K562 (cell line): ENCODE measurements around the gene FTO. TPM values are rescaled to one million over a fixed set of nuclear protein-coding genes. Genes with fewer than 3 reads are reported as not detected.

ENCODE experiments used
- ATAC-seq: fragments of 200-7000 bp; cut with Tn5 transposase; 3 replicates; pipeline ENCODE4 v1.9.1; 2020; ENCODE audit warnings: moderate library complexity
- BruUV-seq: library from RNA; stranded (reverse); fragments of 400-500 nt; replicated peaks from 2 replicates; lab custom pipeline; 2021; lab: Mats Ljungman, UMichigan
- CTCF ChIA-PET: fragments of 300-600 bp; formaldehyde crosslinking; extraction: SDS; loops from one replicate; lab custom pipeline; 2021; ENCODE audit warnings: low intra/inter-chr PET ratio; lab: Yijun Ruan, JAX
- POLR2A ChIA-PET: fragments of 300-600, 350-650 bp; sonication (Branson Sonifier 250); formaldehyde crosslinking; extraction: SDS; loops from one replicate; lab custom pipeline; 2021; ENCODE audit warnings: antibody characterized with exemption, inconsistent platforms; lab: Yijun Ruan, JAX
- DNase-seq, 4 experiments: peaks; one replicate each; pipeline versions ENCODE4 v3.0.0 to v3.0.0-alpha.2; 2011 to 2018; ENCODE audit warnings: low spot score in 3 of 4, mixed read lengths in 3 of 4; ENCODE audit errors: extremely low read depth in 1 of 4
- FAIRE-seq: peaks from 2 replicates; lab custom pipeline; 2011; peaks lifted over from hg19 to GRCh38; lab: Jason Lieb, UNC
- H2AFZ ChIP-seq: 2 replicates; pipeline ENCODE4 v1.6.0; 2011; ENCODE audit warnings: low read depth, low read length, control low read depth, inconsistent platforms
- H3K27ac ChIP-seq: fragments of 200-600 bp; 3 replicates; pipeline ENCODE4 v1.8.0; 2011; ENCODE audit warnings: low read depth, mild to moderate bottlenecking, control low read depth, inconsistent platforms, low read length, moderate library complexity, mixed read lengths; ENCODE audit errors: extremely low read depth
- H3K27me3 ChIP-seq, 2 experiments: fragments of 300-600 bp in 1 of 2; 2 replicates in 1 of 2; 3 replicates in 1 of 2; pipeline versions ENCODE4 v1.6.0 to v1.8.0; 2011; ENCODE audit warnings: inconsistent platforms in 2 of 2, low read length in 2 of 2, mild to moderate bottlenecking in 1 of 2, mixed read lengths in 1 of 2, moderate library complexity in 1 of 2; ENCODE audit not compliant: control insufficient read depth in 2 of 2, insufficient read depth in 2 of 2
- H3K36me3 ChIP-seq: fragments of 300-600 bp; 3 replicates; pipeline ENCODE4 v1.8.0; 2011; ENCODE audit warnings: mild to moderate bottlenecking, low read length, inconsistent platforms; ENCODE audit not compliant: control insufficient read depth, insufficient read depth
- H3K4me1 ChIP-seq, 2 experiments: fragments of 200-600 bp in 1 of 2; replicated peaks in 1 of 2; 2 replicates in 1 of 2; 3 replicates in 1 of 2; pipeline versions ENCODE4 v1.5.1 to v1.8.0; 2011; ENCODE audit warnings: inconsistent platforms in 2 of 2, low read length in 2 of 2, mild to moderate bottlenecking in 1 of 2, mixed read lengths in 1 of 2, moderate library complexity in 1 of 2; ENCODE audit not compliant: control insufficient read depth in 2 of 2, insufficient read depth in 2 of 2
- H3K4me2 ChIP-seq: 2 replicates; pipeline ENCODE4 v1.6.1; 2011; ENCODE audit warnings: low read length, control low read depth, inconsistent platforms, mixed read lengths; ENCODE audit not compliant: insufficient read depth
- H3K4me3 ChIP-seq: fragments of 200-600 bp; sonication (generic), shearing (Covaris generic); 2 replicates; pipeline ENCODE4 v1.5.1; 2016; ENCODE audit warnings: control low read depth, inconsistent platforms
- H3K79me2 ChIP-seq: fragments of 200-600 bp; 3 replicates; pipeline ENCODE4 v1.8.0; 2011; ENCODE audit warnings: low read length, inconsistent platforms; ENCODE audit not compliant: control insufficient read depth, insufficient read depth
- H3K9ac ChIP-seq, 2 experiments: 2 replicates each; pipeline versions ENCODE4 v1.6.0 to v1.6.1; 2011; ENCODE audit warnings: low read depth in 2 of 2, low read length in 2 of 2, control low read depth in 1 of 2, inconsistent platforms in 1 of 2, mild to moderate bottlenecking in 1 of 2, mixed read lengths in 1 of 2; ENCODE audit not compliant: insufficient read depth in 1 of 2
- H3K9me1 ChIP-seq: one replicate; pipeline ENCODE4 v1.6.0; 2011; ENCODE audit warnings: inconsistent platforms, mild to moderate bottlenecking, low read length, moderate library complexity; ENCODE audit not compliant: control insufficient read depth, insufficient read depth
- H3K9me3 ChIP-seq: replicated peaks from 2 replicates; pipeline ENCODE4 v1.5.1; 2011; ENCODE audit warnings: low read depth, low read length, inconsistent platforms; ENCODE audit not compliant: control insufficient read depth, insufficient read depth
- H4K20me1 ChIP-seq: replicated peaks from 2 replicates; pipeline ENCODE4 v1.6.1; 2011; ENCODE audit warnings: low read length, inconsistent platforms, mixed read lengths; ENCODE audit not compliant: control insufficient read depth, insufficient read depth
- CHD4 ChIP-seq: fragments of 200-600 bp; sonication (generic); IDR thresholded peaks from 3 replicates; pipeline ENCODE4 v1.6.1; 2012; ENCODE audit warnings: low read depth, mild to moderate bottlenecking, mixed read lengths, low read length, inconsistent platforms; ENCODE audit not compliant: insufficient read depth, insufficient replicate concordance, poor library complexity, severe bottlenecking
- LARP7 ChIP-seq: fragments of 450-650 bp; IDR thresholded peaks from 2 replicates; pipeline ENCODE4 v1.6.1; 2016
- LEF1 ChIP-seq: fragments of 450-650 bp; IDR thresholded peaks from 2 replicates; pipeline ENCODE4 v1.6.1; 2016; ENCODE audit warnings: mild to moderate bottlenecking
- MBD2 ChIP-seq: sonication (generic); IDR thresholded peaks from 2 replicates; pipeline ENCODE4 v1.6.1; 2016; ENCODE audit warnings: low read depth, borderline replicate concordance
- MGA ChIP-seq: fragments of 450-650 bp; IDR thresholded peaks from 2 replicates; pipeline ENCODE4 v1.6.1; 2016; ENCODE audit warnings: mild to moderate bottlenecking, moderate library complexity
- NKRF ChIP-seq: fragments of 450-650 bp; IDR thresholded peaks from 2 replicates; pipeline ENCODE4 v1.6.1; 2016; ENCODE audit warnings: borderline replicate concordance
- RB1 ChIP-seq: fragments of 450-650 bp; IDR thresholded peaks from 2 replicates; pipeline ENCODE4 v1.6.1; 2017; ENCODE audit warnings: low read depth, mild to moderate bottlenecking
- SNRNP70 ChIP-seq: fragments of 200-400 bp; formaldehyde crosslinking; optimal IDR thresholded peaks from 2 replicates; pipeline ENCODE3; 2017; ENCODE audit warnings: low read depth, low read length
- TCF3 ChIP-seq: sonication (generic); formaldehyde crosslinking; IDR thresholded peaks from 2 replicates; pipeline ENCODE4 v1.4.0; 2020; ENCODE audit warnings: mild to moderate bottlenecking, missing genetic modification reagents
- TFAM ChIP-seq: fragments of 250-450 bp; sonication (Bioruptor Pico); conservative IDR thresholded peaks from 2 replicates; pipeline ENCODE4 v1.5.0; 2021; ENCODE audit warnings: mild to moderate bottlenecking, moderate library complexity
- ZNF766 ChIP-seq: fragments of 200-800 bp; sonication (Bioruptor generic); conservative IDR thresholded peaks from 2 replicates; pipeline ENCODE4 v1.6.1; 2016; ENCODE audit warnings: missing genetic modification characterization, missing compliant biosample characterization
- WGBS: fragments of 100-300 bp; shearing (Covaris generic); methylation state at CpG from one replicate; pipeline ENCODE4 v1.1.6; 2016; ENCODE audit warnings: low coverage, mixed read lengths; ENCODE audit not compliant: insufficient coverage; ENCODE audit errors: missing lambda C conversion rate; 5-methylcytosine and 5-hydroxymethylcytosine counted together
- in situ Hi-C: fragments of 300-500 bp; cut with MboI; formaldehyde crosslinking; loops from 4 replicates; pipeline ENCODE4 v1.15.0; 2018; ENCODE audit warnings: inconsistent platforms, mixed read lengths
- intact Hi-C: fragments of 100-400 bp; cut with micrococcal nuclease; formaldehyde crosslinking; loops from 2 replicates; pipeline ENCODE4 v1.14.2; 2022
- polyA plus RNA-seq, 8 experiments: library from polyadenylated mRNA; depleted of rRNA in 4 of 8; stranded (reverse) in 5 of 8; unstranded in 3 of 8; fragments of >200 nt; fragmentation: Nextera tagmentation in 2 of 8; fragmentation: Illumina TruSeq in 1 of 8; extraction: Ambion mirVana in 2 of 8; extraction: Trizol in 1 of 8; gene quantifications; 2 replicates each; pipeline versions ENCODE4 v1.2.1 to v1.2.3, GENCODE V29; 2011 to 2014; ENCODE audit warnings: inconsistent platforms in 1 of 8, missing spikeins in 1 of 8
- total RNA-seq, 7 experiments: library from RNA; depleted of rRNA in 6 of 7; stranded (reverse); fragments of >200 nt in 6 of 7; fragmentation: Illumina TruSeq in 2 of 7; extraction: Trizol in 2 of 7; gene quantifications; 2 replicates each; pipeline versions ENCODE4 v1.2.1 to v1.2.3, GENCODE V29; 2011 to 2021; ENCODE audit warnings: low replicate concordance in 1 of 7

Gene FTO
- total and polyA plus RNA-seq, 9 of the 15 experiments (the other 6 are each of a cell fraction or from before 2014, with no cell fraction given), result 11.3 to 27.7 (median 25.5) TPM

- Histone ChIP-seq H2AFZ (no peak overlapping the region), H3K27ac (no peak overlapping the region), H3K4me3 (no peak overlapping the region), H3K9me3 (no peaks in the 10 kb centered on the region), H3K79me2 (no peaks in the 10 kb centered on the region), H3K4me2 (no peak overlapping the region), H3K9me1 (no peaks in the 10 kb centered on the region), H3K4me1 (no peaks in the 10 kb centered on the region), H3K9ac (no peak overlapping the region), H3K27me3 (no peaks in the 10 kb centered on the region), H3K36me3 (no peaks in the 10 kb centered on the region), H4K20me1 (no peaks in the 10 kb centered on the region; the same call in 1 of the 2 replicates)
- FAIRE-seq, result no peak
- in situ Hi-C loops (loop anchor here (25.0 kb wide), 1 partner anchor 1064 kb away; no protein-coding TSS in a partner anchor), intact Hi-C loops (no loop called here)
- WGBS, result 27% methylated on average over 4 of the region's 4 CpGs
- no peak for ATAC-seq
- CTCF ChIA-PET, result no interaction called here
- BruUV-seq, result no TSS peak
- POLR2A ChIA-PET, result no interaction called here
- DNase-seq, result no peak
- TF ChIP-seq RB1 (no peak), TFAM (CRISPR knock-in tag) (no peak), LEF1 (no peak), TCF3 (CRISPR knock-in tag) (no peak), NKRF (no peak), LARP7 (no peak), MBD2 (no peak), SNRNP70 (no peak), ZNF766 (CRISPR knock-in tag) (no peak), CHD4 (no peak), MGA (no peak)
Observed at GRCh38 chr16:53948326-53948725, 244.4 kb downstream of the FTO start.
